Right ventricle myocardium inferior (tissue), 1 donor: Measurements from ENCODE around the gene BICRA. TPM values are rescaled to one million over a fixed set of nuclear protein-coding genes. Genes with fewer than 3 reads are reported as not detected.
"Not testable (repeated sequence)": the region's sequence is repeated elsewhere in the genome, so short reads cannot be mapped to it uniquely, and the experiment has no call there.

Experiments used
- ATAC-seq: fragments of 200-7000 bp; cut with Tn5 transposase; one replicate; pipeline ENCODE4 v1.9.1; 2020; ENCODE audit warnings: mild to moderate bottlenecking, moderate library complexity
- DNase-seq: peaks from one replicate; pipeline ENCODE4 v3.0.0; 2021; ENCODE audit errors: missing footprints
- intact Hi-C: fragments of 100-400 bp; cut with DNase I; formaldehyde crosslinking; loops from one replicate; pipeline ENCODE4 v1.11.0; 2022
- total RNA-seq: library from RNA; stranded (reverse); fragmentation: NEBNext Ultra II Directional; extraction: Animal tissue kit (Norgen Biotek cat#: 25700); gene quantifications from one replicate; pipeline ENCODE4 v1.2.1, GENCODE V29; 2021
- donor health status: DM: no; HTN: yes; CAD: no; lungs with severe emphysema.

BICRA gene
- total RNA-seq, 1 donor from 2014 or later: 8.8 TPM

- ATAC-seq, intact Hi-C loops, DNase-seq: not testable (repeated sequence)
Observed at GRCh38 chr19:47718415-47719046, 109.6 kb downstream of the BICRA start.

- ATAC-seq: peak; percentile 84
- intact Hi-C loops: no loop called here
Observed at GRCh38 chr19:47719047-47719859, 110.3 kb downstream of the BICRA start.

GRCh38 chr19:47720669-47721422 lies 111.9 kb downstream of the BICRA start:
- ATAC-seq (no peak), DNase-seq (no peak)
- intact Hi-C loops: no loop called here

More at GRCh38 chr19:47719047-47719859, 110.3 kb downstream of the BICRA start:
- peak; percentile 91 for DNase-seq

- intact Hi-C loops: no loop called here
- DNase-seq: no peak
- ATAC-seq: peak; percentile 45
Observed at GRCh38 chr19:47723581-47723940, 114.6 kb downstream of the BICRA start.

- DNase-seq: no peak
- intact Hi-C loops: no loop called here
- no peak for ATAC-seq
Observed at GRCh38 chr19:47725759-47726401, 116.9 kb downstream of the BICRA start.

GRCh38 chr19:47726467-47726866 lies 117.5 kb downstream of the BICRA start:
- intact Hi-C loops: no loop called here
- no peak for DNase-seq
- no peak for ATAC-seq

GRCh38 chr19:47728295-47728694 lies 119.4 kb downstream of the BICRA start:
- intact Hi-C loops, ATAC-seq, DNase-seq: not testable (repeated sequence)

GRCh38 chr19:47729468-47729798 lies 120.5 kb downstream of the BICRA start:
- intact Hi-C loops: no loop called here
- DNase-seq (no peak), ATAC-seq (peak; percentile 65)

GRCh38 chr19:47729799-47730520 lies 121.0 kb downstream of the BICRA start:
- DNase-seq (peak; percentile 84), ATAC-seq (peak; percentile 73)
- intact Hi-C loops: loop anchor here (1.0 kb wide), 1 partner anchor 13 kb away; no protein-coding TSS in a partner anchor

GRCh38 chr19:47730521-47730889 lies 121.6 kb downstream of the BICRA start:
- intact Hi-C loops: loop anchor here (1.0 kb wide), 1 partner anchor 13 kb away; no protein-coding TSS in a partner anchor
- ATAC-seq (no peak), DNase-seq (no peak)

- ATAC-seq (no peak), DNase-seq (no peak)
- intact Hi-C loops: loop anchor here (1.0 kb wide), 1 partner anchor 12 kb away; no protein-coding TSS in a partner anchor
Observed at GRCh38 chr19:47730910-47731309, 122.0 kb downstream of the BICRA start.

- no peak for ATAC-seq
- intact Hi-C loops: no loop called here
- DNase-seq: no peak
Observed at GRCh38 chr19:47735131-47735530, 126.2 kb downstream of the BICRA start.

- DNase-seq (no peak), ATAC-seq (no peak)
- intact Hi-C loops: no loop called here
Observed at GRCh38 chr19:47740866-47741519, 132.1 kb downstream of the BICRA start.

- intact Hi-C loops: no loop called here
- peak; percentile 57 for DNase-seq
Observed at GRCh38 chr19:47741544-47742140, 132.7 kb downstream of the BICRA start.

GRCh38 chr19:47742634-47743033 lies 133.7 kb downstream of the BICRA start:
- intact Hi-C loops: loop anchor here (1.0 kb wide), 2 partner anchors 12 to 29 kb away; partner anchors contain the start of gene EHD2
- no peak for ATAC-seq

More at GRCh38 chr19:47741544-47742140, 132.7 kb downstream of the BICRA start:
- ATAC-seq: no peak

GRCh38 chr19:47745010-47745901 lies 136.3 kb downstream of the BICRA start, which contains the start of gene NOP53:
NOP53 (plus strand) TSS chr19:47745546; CDS start chr19:47745560, 14 bp downstream.
- intact Hi-C loops: loop anchor here (5.0 kb wide), 1 partner anchor 37 kb away; no protein-coding TSS in a partner anchor
- DNase-seq: peak; percentile 98
- ATAC-seq: peak; percentile 62

More at GRCh38 chr19:47742634-47743033, 133.7 kb downstream of the BICRA start:
- no peak for DNase-seq
